ENCODE measurements around the gene ALG8. TPM values are rescaled to one million over a fixed set of nuclear protein-coding genes. Genes with fewer than 3 reads are reported as not detected.

ALG8 gene
- polyA plus RNA-seq, 1 donor (not counting 4 experiments of a cell fraction or from before 2014, with no cell fraction given) = 71.8 TPM

DNA sequence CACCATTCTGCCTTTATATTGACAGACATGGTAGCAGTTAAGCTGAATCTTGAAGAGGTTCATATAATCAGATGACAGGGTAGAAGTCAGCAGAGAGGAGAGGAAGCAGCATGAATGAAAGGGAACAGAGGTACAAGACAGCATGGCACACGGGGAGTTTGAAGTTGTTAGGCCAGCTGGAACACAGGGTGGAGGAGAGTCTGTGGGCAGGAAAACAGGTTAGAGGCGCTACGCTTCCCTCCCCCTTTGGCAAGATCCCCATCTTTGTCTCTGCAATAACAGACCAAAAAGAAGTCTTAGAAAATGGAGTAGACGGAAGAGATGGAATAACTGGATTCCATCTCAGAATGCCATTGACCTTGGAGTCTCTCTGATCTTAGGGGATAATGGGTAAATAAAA lies 39.8 kb downstream of the ALG8 start:
- TF ChIP-seq, protein P1, sequence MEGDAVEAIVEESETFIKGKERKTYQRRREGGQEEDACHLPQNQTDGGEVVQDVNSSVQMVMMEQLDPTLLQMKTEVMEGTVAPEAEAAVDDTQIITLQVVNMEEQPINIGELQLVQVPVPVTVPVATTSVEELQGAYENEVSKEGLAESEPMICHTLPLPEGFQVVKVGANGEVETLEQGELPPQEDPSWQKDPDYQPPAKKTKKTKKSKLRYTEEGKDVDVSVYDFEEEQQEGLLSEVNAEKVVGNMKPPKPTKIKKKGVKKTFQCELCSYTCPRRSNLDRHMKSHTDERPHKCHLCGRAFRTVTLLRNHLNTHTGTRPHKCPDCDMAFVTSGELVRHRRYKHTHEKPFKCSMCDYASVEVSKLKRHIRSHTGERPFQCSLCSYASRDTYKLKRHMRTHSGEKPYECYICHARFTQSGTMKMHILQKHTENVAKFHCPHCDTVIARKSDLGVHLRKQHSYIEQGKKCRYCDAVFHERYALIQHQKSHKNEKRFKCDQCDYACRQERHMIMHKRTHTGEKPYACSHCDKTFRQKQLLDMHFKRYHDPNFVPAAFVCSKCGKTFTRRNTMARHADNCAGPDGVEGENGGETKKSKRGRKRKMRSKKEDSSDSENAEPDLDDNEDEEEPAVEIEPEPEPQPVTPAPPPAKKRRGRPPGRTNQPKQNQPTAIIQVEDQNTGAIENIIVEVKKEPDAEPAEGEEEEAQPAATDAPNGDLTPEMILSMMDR (optimal IDR thresholded peaks at IDR 0.05 in 1 of 3, IDR thresholded peaks at IDR 0.05 in 1 of 3, conservative IDR thresholded peaks at IDR 0.05 in 1 of 3; ENCODE audit: extremely low read depth in 1 of 3, insufficient read depth in 2 of 3, low read length in 3 of 3) = no peak
- no peak for TF ChIP-seq EZH2 (IDR thresholded peaks at IDR 0.05; ENCODE audit: low read length)
- Histone ChIP-seq H3K4me2 (ENCODE audit: control insufficient read depth, extremely low read depth, insufficient read depth, low read depth, low read length) (no peak overlapping the region), H3K9ac (ENCODE audit: control insufficient read depth, extremely low read depth, insufficient read depth, low read length) (no peak overlapping the region), H3K79me2 (ENCODE audit: control insufficient read depth, insufficient read depth, low read length) (no peaks in the 10 kb centered on the region), H2AFZ (ENCODE audit: control insufficient read depth, low read length) (no peak overlapping the region), H3K9me3 (ENCODE audit: control insufficient read depth, low read depth, low read length) (no peaks in the 10 kb centered on the region), H3K27me3 (ENCODE audit: control insufficient read depth, extremely low read depth, insufficient read depth, low read length) (no peaks in the 10 kb centered on the region), H3K27ac (ENCODE audit: control insufficient read depth, insufficient read depth, low read length) (no peak overlapping the region), H3K9me1 (ENCODE audit: control insufficient read depth, extremely low read depth, insufficient read depth, low read length) (no peaks in the 10 kb centered on the region), H4K20me1 (ENCODE audit: control insufficient read depth, extremely low read depth, insufficient read depth, low read length) (no peaks in the 10 kb centered on the region), H3K36me3 (ENCODE audit: control insufficient read depth in 2 of 2, extremely low read depth in 1 of 2, insufficient read depth in 2 of 2, low read length in 2 of 2) (peaks cover 5 to 6% of the 10 kb centered on the region in 2 experiments), H3K4me3 (ENCODE audit: control insufficient read depth in 2 of 3, extremely low read depth in 1 of 3, insufficient read depth in 2 of 3, low read depth in 1 of 3, low read length in 3 of 3) (no peak overlapping the region), H3K4me1 (ENCODE audit: control insufficient read depth, extremely low read depth, insufficient read depth, low read length) (no peaks in the 10 kb centered on the region)
- no peak for FAIRE-seq
- dilution Hi-C loops (cut with MboI; ENCODE audit: extremely low pct_ligation_motif_present, low sequenced_read_pairs) = no loop called here
- no peak for DNase-seq (ENCODE audit: low read depth, low spot score)

DNA sequence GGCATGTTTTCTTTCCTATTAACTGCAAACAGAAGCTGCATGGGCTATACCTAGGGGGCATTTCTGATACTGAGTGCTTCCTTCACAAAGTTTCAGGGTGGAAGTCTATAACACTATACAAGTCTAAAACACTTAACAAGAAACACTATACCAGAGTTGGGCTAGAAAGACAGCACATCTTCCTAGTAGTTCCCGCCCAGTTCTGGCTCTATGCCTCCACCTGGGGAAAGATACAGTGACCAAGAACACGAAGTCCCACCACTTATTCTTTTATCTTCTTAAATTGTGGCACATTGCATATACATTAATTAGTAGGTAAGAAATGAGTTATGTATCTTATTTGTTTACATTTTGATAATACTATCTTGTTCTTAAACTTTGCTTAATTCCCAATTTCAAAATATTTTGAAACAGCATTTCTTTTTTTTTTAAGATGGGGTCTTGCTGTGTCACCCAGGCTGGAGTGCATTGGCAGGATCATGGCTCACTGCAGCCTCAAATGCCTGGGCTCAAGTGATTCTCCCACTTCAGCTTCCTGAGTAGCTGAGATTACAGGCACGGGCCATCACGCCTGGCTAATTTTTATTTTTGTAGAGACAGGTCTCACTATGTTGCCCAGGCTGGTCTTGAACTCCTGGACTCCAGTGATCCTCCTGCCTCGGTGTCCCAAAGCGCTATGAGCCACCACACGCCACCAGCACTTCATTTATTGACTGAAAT lies 41.6 kb downstream of the ALG8 start:
- H3K4me1 ChIP-seq (ENCODE audit: control insufficient read depth, extremely low read depth, insufficient read depth, low read length) = no peaks in the 10 kb centered on the region
- no peak overlapping the region for H3K9ac ChIP-seq (ENCODE audit: control insufficient read depth, extremely low read depth, insufficient read depth, low read length)
- H3K9me3 ChIP-seq (ENCODE audit: control insufficient read depth, low read depth, low read length) = no peaks in the 10 kb centered on the region
- FAIRE-seq (no peak), DNase-seq (ENCODE audit: low read depth, low spot score) (no peak)
- H3K27ac ChIP-seq (ENCODE audit: control insufficient read depth, insufficient read depth, low read length) = no peak overlapping the region
- H3K79me2 ChIP-seq (ENCODE audit: control insufficient read depth, insufficient read depth, low read length) = no peaks in the 10 kb centered on the region
- H4K20me1 ChIP-seq (ENCODE audit: control insufficient read depth, extremely low read depth, insufficient read depth, low read length) = no peaks in the 10 kb centered on the region
- TF ChIP-seq EZH2 (IDR thresholded peaks at IDR 0.05; ENCODE audit: low read length) = no peak
- TF ChIP-seq, protein P1 (optimal IDR thresholded peaks at IDR 0.05 in 1 of 3, IDR thresholded peaks at IDR 0.05 in 1 of 3, conservative IDR thresholded peaks at IDR 0.05 in 1 of 3; ENCODE audit: extremely low read depth in 1 of 3, insufficient read depth in 2 of 3, low read length in 3 of 3) = no peak
- dilution Hi-C loops (cut with MboI; ENCODE audit: extremely low pct_ligation_motif_present, low sequenced_read_pairs) = no loop called here
- no peaks in the 10 kb centered on the region for H3K9me1 ChIP-seq (ENCODE audit: control insufficient read depth, extremely low read depth, insufficient read depth, low read length)
- no peaks in the 10 kb centered on the region for H3K27me3 ChIP-seq (ENCODE audit: control insufficient read depth, extremely low read depth, insufficient read depth, low read length)
- no peak overlapping the region for H3K4me2 ChIP-seq (ENCODE audit: control insufficient read depth, extremely low read depth, insufficient read depth, low read depth, low read length)
- no peak overlapping the region for H3K4me3 ChIP-seq (ENCODE audit: control insufficient read depth in 2 of 3, extremely low read depth in 1 of 3, insufficient read depth in 2 of 3, low read depth in 1 of 3, low read length in 3 of 3)
- peaks cover 5 to 6% of the 10 kb centered on the region in 2 experiments for H3K36me3 ChIP-seq (ENCODE audit: control insufficient read depth in 2 of 2, extremely low read depth in 1 of 2, insufficient read depth in 2 of 2, low read length in 2 of 2)
- H2AFZ ChIP-seq (ENCODE audit: control insufficient read depth, low read length) = no peak overlapping the region

Measured in keratinocyte (primary cell).